Endothelial cell of umbilical vein (primary cell): ENCODE measurements around the gene MATK. TPM values are rescaled to one million over a fixed set of nuclear protein-coding genes. Genes with fewer than 3 reads are reported as not detected.

Source experiments
- BruUV-seq: library from RNA; stranded (reverse); fragments of 400-500 nt; replicated peaks from 2 replicates; lab custom pipeline; 2021; lab: Mats Ljungman, UMichigan
- CTCF ChIA-PET: fragments of 300-600, 350-600 bp; sonication (Branson Sonifier 250); formaldehyde crosslinking; loops from one replicate; lab custom pipeline; 2021; ENCODE audit warnings: antibody characterized with exemption, inconsistent platforms; lab: Charles Lee
- POLR2A ChIA-PET: fragments of 300-600, 350-600 bp; sonication (Branson Sonifier 250); formaldehyde crosslinking; loops from one replicate; lab custom pipeline; 2021; ENCODE audit warnings: antibody characterized with exemption, inconsistent platforms; lab: Charles Lee
- DNase-seq: peaks from one replicate; pipeline ENCODE4 v3.0.0-alpha.2; 2011; ENCODE audit warnings: low read depth, low spot score
- FAIRE-seq: peaks from 2 replicates; lab custom pipeline; 2011; peaks lifted over from hg19 to GRCh38; lab: Jason Lieb, UNC
- H2AFZ ChIP-seq: 2 replicates; pipeline ENCODE4 v1.6.0; 2012; ENCODE audit warnings: low read depth, low read length, control low read depth, inconsistent platforms
- H3K27ac ChIP-seq: 2 replicates; pipeline ENCODE4 v1.5.1; 2011; ENCODE audit warnings: low read depth, mild to moderate bottlenecking, control low read depth, low read length, moderate library complexity; ENCODE audit not compliant: insufficient read depth
- H3K27me3 ChIP-seq, 2 experiments: 2 replicates each; pipeline versions ENCODE4 v1.6.0 to v1.6.1; 2011; ENCODE audit warnings: low read length in 2 of 2, mixed read lengths in 1 of 2; ENCODE audit not compliant: control insufficient read depth in 2 of 2, insufficient read depth in 2 of 2
- H3K36me3 ChIP-seq, 2 experiments: 2 replicates in 1 of 2; 3 replicates in 1 of 2; pipeline ENCODE4 v1.5.1; 2011; ENCODE audit warnings: low read length in 2 of 2, mild to moderate bottlenecking in 1 of 2, moderate library complexity in 1 of 2; ENCODE audit not compliant: control insufficient read depth in 2 of 2, insufficient read depth in 2 of 2; ENCODE audit errors: extremely low read depth in 1 of 2
- H3K4me1 ChIP-seq: 3 replicates; pipeline ENCODE4 v1.5.1; 2011; ENCODE audit warnings: mild to moderate bottlenecking, low read length; ENCODE audit not compliant: control insufficient read depth, insufficient read depth; ENCODE audit errors: extremely low read depth
- H3K4me2 ChIP-seq: 2 replicates; pipeline ENCODE4 v1.6.1; 2011; ENCODE audit warnings: low read length, control low read depth, mixed read lengths; ENCODE audit not compliant: insufficient read depth
- H3K4me3 ChIP-seq, 3 experiments: fragments of 200-600 bp in 1 of 3; sonication (generic), shearing (Covaris generic) in 1 of 3; replicated peaks in 1 of 3; 2 replicates each; pipeline ENCODE4 v1.5.1; 2011 to 2016; ENCODE audit warnings: control low read depth in 3 of 3, low read length in 3 of 3, mild to moderate bottlenecking in 2 of 3, inconsistent platforms in 1 of 3, low read depth in 1 of 3, moderate library complexity in 1 of 3; ENCODE audit not compliant: insufficient read depth in 1 of 3
- H3K79me2 ChIP-seq: 2 replicates; pipeline ENCODE4 v1.6.0; 2012; ENCODE audit warnings: low read length, inconsistent platforms; ENCODE audit not compliant: control insufficient read depth, insufficient read depth
- H3K9ac ChIP-seq: replicated peaks from 2 replicates; pipeline ENCODE3; 2011; ENCODE audit warnings: low read length, control low read depth; ENCODE audit not compliant: insufficient read depth; ENCODE audit errors: extremely low read depth
- H3K9me1 ChIP-seq: replicated peaks from 3 replicates; pipeline ENCODE4 v1.6.0; 2011; ENCODE audit warnings: mild to moderate bottlenecking, low read length; ENCODE audit not compliant: control insufficient read depth, insufficient read depth; ENCODE audit errors: extremely low read depth
- H3K9me3 ChIP-seq: replicated peaks from 2 replicates; pipeline ENCODE4 v1.5.1; 2012; ENCODE audit warnings: low read length, inconsistent platforms; ENCODE audit not compliant: control insufficient read depth, insufficient read depth
- H4K20me1 ChIP-seq: replicated peaks from 2 replicates; pipeline ENCODE3; 2011; ENCODE audit warnings: mild to moderate bottlenecking, low read length; ENCODE audit not compliant: control insufficient read depth, insufficient read depth; ENCODE audit errors: extremely low read depth
- EZH2 ChIP-seq: IDR thresholded peaks from 2 replicates; pipeline ENCODE4 v1.6.1; 2012; ENCODE audit warnings: borderline replicate concordance, low read depth, mild to moderate bottlenecking, moderate library complexity, low read length, inconsistent platforms; ENCODE audit not compliant: severe bottlenecking
- FOS ChIP-seq: IDR thresholded peaks from 2 replicates; pipeline ENCODE4 v1.6.1; 2011; ENCODE audit warnings: mild to moderate bottlenecking, low read length, moderate library complexity, borderline replicate concordance; ENCODE audit not compliant: insufficient read depth
- GATA2 ChIP-seq: IDR thresholded peaks from 2 replicates; pipeline ENCODE4 v1.7.0; 2011; ENCODE audit warnings: low read depth, mild to moderate bottlenecking, moderate library complexity, mixed read lengths, low read length; ENCODE audit not compliant: insufficient read length, insufficient read depth
- JUN ChIP-seq: IDR thresholded peaks from 2 replicates; pipeline ENCODE4 v1.6.1; 2011; ENCODE audit warnings: borderline replicate concordance, low read depth; ENCODE audit not compliant: insufficient read length, insufficient read depth
- MYC ChIP-seq: IDR thresholded peaks from one replicate; pipeline ENCODE4 v1.6.1; 2011; ENCODE audit warnings: mild to moderate bottlenecking, low read depth, low read length
- POLR2A ChIP-seq: IDR thresholded peaks from 2 replicates; pipeline ENCODE4 v1.6.1; 2012; ENCODE audit warnings: low read depth, mild to moderate bottlenecking, control low read depth, low read length
- POLR2AphosphoS5 ChIP-seq: IDR thresholded peaks from 2 replicates; pipeline ENCODE4 v1.6.1; 2012; ENCODE audit warnings: low read depth, mild to moderate bottlenecking, control low read depth, low read length, moderate library complexity; ENCODE audit not compliant: insufficient read depth
- dilution Hi-C: fragments of 300-500 bp; cut with MboI; formaldehyde crosslinking; loops from one replicate; pipeline ENCODE4 v1.15.0; 2019; ENCODE audit warnings: low sequenced_read_pairs; ENCODE audit not compliant: extremely low pct_ligation_motif_present
- intact Hi-C: fragments of 100-400 bp; cut with micrococcal nuclease; formaldehyde crosslinking; loops from one replicate; pipeline ENCODE4 v1.10.0; 2022
- polyA plus RNA-seq, 4 experiments: library from polyadenylated mRNA; depleted of rRNA in 3 of 4; stranded (reverse) in 3 of 4; unstranded in 1 of 4; fragments of >200 nt; gene quantifications; 2 replicates each; pipeline versions ENCODE4 v1.2.1 to v1.2.3, GENCODE V29; 2011 to 2012; ENCODE audit warnings: missing spikeins in 1 of 4
- total RNA-seq: library from RNA; stranded (reverse); gene quantifications from 2 replicates; pipeline ENCODE4 v1.2.3, GENCODE V29; 2021
- TF ChIP-seq, protein P1 (sequence below): IDR thresholded peaks from 2 replicates; pipeline ENCODE4 v1.6.1; 2011; ENCODE audit not compliant: insufficient read depth, insufficient read length
- TF ChIP-seq, protein P2 (sequence below), 2 donors: IDR thresholded peaks; 1 replicate in 1 of 2; 2 replicates in 1 of 2; pipeline ENCODE4 v1.5.1; 2011; ENCODE audit warnings: low read length in 2 of 2, mild to moderate bottlenecking in 2 of 2, moderate library complexity in 2 of 2, control low read depth in 1 of 2, inconsistent platforms in 1 of 2, low read depth in 1 of 2; ENCODE audit not compliant: insufficient read depth in 1 of 2; ENCODE audit errors: extremely low read depth in 1 of 2

Gene MATK
- total and polyA plus RNA-seq, 2 donors (not counting 3 experiments of a cell fraction or from before 2014, with no cell fraction given) = not detected

GRCh38 chr19:3807131-3807480 is 20.9 kb upstream of the MATK start:
- intact Hi-C loops (no loop called here), dilution Hi-C loops (no loop called here)
- no peak overlapping the region for H3K27ac ChIP-seq
- FAIRE-seq (no peak), DNase-seq (no peak)
- H3K4me3 ChIP-seq = no peak overlapping the region
- no peaks in the 10 kb centered on the region for H3K36me3 ChIP-seq
- H3K9ac ChIP-seq = no peak overlapping the region
- no TSS peak for BruUV-seq
- no peak overlapping the region for H3K4me2 ChIP-seq
- TF ChIP-seq POLR2AphosphoS5 (no peak), POLR2A (no peak), JUN (no peak), EZH2 (no peak), FOS (no peak), GATA2 (no peak), MYC (no peak)
- TF ChIP-seq, protein P1, sequence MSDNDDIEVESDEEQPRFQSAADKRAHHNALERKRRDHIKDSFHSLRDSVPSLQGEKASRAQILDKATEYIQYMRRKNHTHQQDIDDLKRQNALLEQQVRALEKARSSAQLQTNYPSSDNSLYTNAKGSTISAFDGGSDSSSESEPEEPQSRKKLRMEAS = no peak
- TF ChIP-seq, protein P2, sequence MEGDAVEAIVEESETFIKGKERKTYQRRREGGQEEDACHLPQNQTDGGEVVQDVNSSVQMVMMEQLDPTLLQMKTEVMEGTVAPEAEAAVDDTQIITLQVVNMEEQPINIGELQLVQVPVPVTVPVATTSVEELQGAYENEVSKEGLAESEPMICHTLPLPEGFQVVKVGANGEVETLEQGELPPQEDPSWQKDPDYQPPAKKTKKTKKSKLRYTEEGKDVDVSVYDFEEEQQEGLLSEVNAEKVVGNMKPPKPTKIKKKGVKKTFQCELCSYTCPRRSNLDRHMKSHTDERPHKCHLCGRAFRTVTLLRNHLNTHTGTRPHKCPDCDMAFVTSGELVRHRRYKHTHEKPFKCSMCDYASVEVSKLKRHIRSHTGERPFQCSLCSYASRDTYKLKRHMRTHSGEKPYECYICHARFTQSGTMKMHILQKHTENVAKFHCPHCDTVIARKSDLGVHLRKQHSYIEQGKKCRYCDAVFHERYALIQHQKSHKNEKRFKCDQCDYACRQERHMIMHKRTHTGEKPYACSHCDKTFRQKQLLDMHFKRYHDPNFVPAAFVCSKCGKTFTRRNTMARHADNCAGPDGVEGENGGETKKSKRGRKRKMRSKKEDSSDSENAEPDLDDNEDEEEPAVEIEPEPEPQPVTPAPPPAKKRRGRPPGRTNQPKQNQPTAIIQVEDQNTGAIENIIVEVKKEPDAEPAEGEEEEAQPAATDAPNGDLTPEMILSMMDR (IDR thresholded peaks at IDR 0.05; ENCODE audit: extremely low read depth in 1 of 2, insufficient read depth in 1 of 2, low read depth in 1 of 2, low read length in 2 of 2) = no peak
- H3K79me2 ChIP-seq = no peaks in the 10 kb centered on the region
- no peaks in the 10 kb centered on the region for H4K20me1 ChIP-seq
- no peaks in the 10 kb centered on the region for H3K9me1 ChIP-seq
- H3K27me3 ChIP-seq = peaks cover 2 to 3% of the 10 kb centered on the region in 2 experiments
- H2AFZ ChIP-seq = no peak overlapping the region
- no peaks in the 10 kb centered on the region for H3K4me1 ChIP-seq
- no peaks in the 10 kb centered on the region for H3K9me3 ChIP-seq
- ChIA-PET POLR2A (no interaction called here), CTCF (no interaction called here)
